Measurements from ENCODE around the gene CACNA1C. TPM values are rescaled to one million over a fixed set of nuclear protein-coding genes. Genes with fewer than 3 reads are reported as not detected.

Gene CACNA1C
- total RNA-seq, 4 donors from 2014 or later = 2.0 to 4.2 (median 2.5) TPM

GRCh38 chr12:2520722-2521246 lies 468.0 kb downstream of the CACNA1C start:
- Histone ChIP-seq H3K4me3 (replicated peaks in 1 of 3) (no peak overlapping the region), H3K36me3 (no peaks in the 10 kb centered on the region), H3K27me3 (no peaks in the 10 kb centered on the region), H3K4me1 (peaks cover 0 to 7% of the 10 kb centered on the region in 2 donors), H3K9me3 (no peaks in the 10 kb centered on the region), H3K27ac (no peak overlapping the region)
- intact Hi-C loops (cut with DNase I) = no loop called here
- TF ChIP-seq POLR2A (IDR thresholded peaks at IDR 0.05) (no peak), CTCF (IDR thresholded peaks at IDR 0.05) (no peak)
- DNase-seq = no peak
- WGBS, 2 donors = 89% methylated on average over 4 to 5 of the region's 5 CpGs

GRCh38 chr12:2523317-2523716 lies 470.5 kb downstream of the CACNA1C start:
- 94 to 96% methylated on average over 9 of the region's 9 CpGs for WGBS, 2 donors
- H3K36me3 ChIP-seq = no peaks in the 10 kb centered on the region
- intact Hi-C loops (cut with DNase I) = no loop called here
- H3K4me1 ChIP-seq = peaks cover 0 to 7% of the 10 kb centered on the region in 2 donors
- H3K9me3 ChIP-seq = no peaks in the 10 kb centered on the region
- no peaks in the 10 kb centered on the region for H3K27me3 ChIP-seq
- TF ChIP-seq CTCF (IDR thresholded peaks at IDR 0.05) (no peak), POLR2A (IDR thresholded peaks at IDR 0.05) (no peak)
- no peak overlapping the region for H3K4me3 ChIP-seq (replicated peaks in 1 of 3)
- H3K27ac ChIP-seq = no peak overlapping the region
- DNase-seq = no peak

GRCh38 chr12:2523844-2524243 lies 471.1 kb downstream of the CACNA1C start:
- DNase-seq = no peak
- intact Hi-C loops (cut with DNase I) = no loop called here
- WGBS, 2 donors = 95 to 96% methylated on average over 6 of the region's 6 CpGs
- Histone ChIP-seq H3K4me1 (peaks cover 0 to 3% of the 10 kb centered on the region in 2 donors), H3K36me3 (no peaks in the 10 kb centered on the region), H3K27me3 (no peaks in the 10 kb centered on the region), H3K27ac (no peak overlapping the region), H3K9me3 (no peaks in the 10 kb centered on the region), H3K4me3 (replicated peaks in 1 of 3) (no peak overlapping the region)
- TF ChIP-seq POLR2A (IDR thresholded peaks at IDR 0.05) (no peak), CTCF (IDR thresholded peaks at IDR 0.05) (no peak)

- 89 to 94% methylated on average over 6 of the region's 6 CpGs for WGBS, 2 donors
- Histone ChIP-seq H3K36me3 (no peaks in the 10 kb centered on the region), H3K27ac (no peak overlapping the region), H3K27me3 (no peaks in the 10 kb centered on the region), H3K4me1 (no peaks in the 10 kb centered on the region), H3K4me3 (replicated peaks in 1 of 3) (no peak overlapping the region), H3K9me3 (no peaks in the 10 kb centered on the region)
- intact Hi-C loops (cut with DNase I) = no loop called here
- no peak for DNase-seq
- TF ChIP-seq POLR2A (IDR thresholded peaks at IDR 0.05) = no peak
- no peak for TF ChIP-seq CTCF (IDR thresholded peaks at IDR 0.05)
Observed at GRCh38 chr12:2526371-2526770, 473.6 kb downstream of the CACNA1C start.

GRCh38 chr12:2528001-2528400 lies 475.2 kb downstream of the CACNA1C start:
- H3K27me3 ChIP-seq = no peaks in the 10 kb centered on the region
- H3K4me3 ChIP-seq (replicated peaks in 1 of 3) = no peak overlapping the region
- H3K27ac ChIP-seq = no peak overlapping the region
- no peak for DNase-seq
- TF ChIP-seq CTCF (IDR thresholded peaks at IDR 0.05) (no peak), POLR2A (IDR thresholded peaks at IDR 0.05) (no peak)
- H3K9me3 ChIP-seq = no peaks in the 10 kb centered on the region
- 67 to 71% methylated on average over 4 of the region's 4 CpGs for WGBS, 2 donors
- intact Hi-C loops (cut with DNase I) = no loop called here
- no peaks in the 10 kb centered on the region for H3K4me1 ChIP-seq
- H3K36me3 ChIP-seq = no peaks in the 10 kb centered on the region
